BJ (cell line): Measurements from ENCODE around the gene CDKN2D. TPM values are rescaled to one million over a fixed set of nuclear protein-coding genes. Genes with fewer than 3 reads are reported as not detected.

Experiments used
- CTCF ChIA-PET: fragments of 350-600 bp; formaldehyde crosslinking; extraction: SDS; loops from one replicate; lab custom pipeline; 2021; ENCODE audit warnings: antibody characterized with exemption, inconsistent platforms; lab: Yijun Ruan, JAX
- POLR2A ChIA-PET: fragments of 300-600 bp; sonication (Branson Sonifier 250); formaldehyde crosslinking; extraction: SDS; loops from one replicate; lab custom pipeline; 2021; ENCODE audit warnings: antibody characterized with exemption; lab: Charles Lee
- DNase-seq: peaks from one replicate; pipeline ENCODE4 v3.0.0-alpha.2; 2011; ENCODE audit warnings: low read depth
- H3K27me3 ChIP-seq: 2 replicates; pipeline ENCODE4 v1.6.0; 2011; ENCODE audit warnings: low read length; ENCODE audit not compliant: control insufficient read depth, insufficient read depth
- H3K36me3 ChIP-seq: 2 replicates; pipeline ENCODE4 v1.5.1; 2011; ENCODE audit warnings: low read length; ENCODE audit not compliant: control insufficient read depth, insufficient read depth
- H3K4me3 ChIP-seq: 2 replicates; pipeline ENCODE4 v1.5.1; 2011; ENCODE audit warnings: low read depth, mild to moderate bottlenecking, control low read depth, low read length
- polyA plus RNA-seq: library from polyadenylated mRNA; depleted of rRNA; stranded (reverse); fragments of >200 nt; gene quantifications from 2 replicates; pipeline ENCODE4 v1.2.3, GENCODE V29; 2011
- TF ChIP-seq, protein P1 (sequence below): IDR thresholded peaks from 2 replicates; pipeline ENCODE4 v1.5.1; 2011; ENCODE audit warnings: low read depth, mild to moderate bottlenecking, control low read depth, inconsistent platforms, low read length, moderate library complexity; ENCODE audit not compliant: insufficient read depth

The CDKN2D gene
- polyA plus RNA-seq, 1 experiment: 15.5 TPM

DNA sequence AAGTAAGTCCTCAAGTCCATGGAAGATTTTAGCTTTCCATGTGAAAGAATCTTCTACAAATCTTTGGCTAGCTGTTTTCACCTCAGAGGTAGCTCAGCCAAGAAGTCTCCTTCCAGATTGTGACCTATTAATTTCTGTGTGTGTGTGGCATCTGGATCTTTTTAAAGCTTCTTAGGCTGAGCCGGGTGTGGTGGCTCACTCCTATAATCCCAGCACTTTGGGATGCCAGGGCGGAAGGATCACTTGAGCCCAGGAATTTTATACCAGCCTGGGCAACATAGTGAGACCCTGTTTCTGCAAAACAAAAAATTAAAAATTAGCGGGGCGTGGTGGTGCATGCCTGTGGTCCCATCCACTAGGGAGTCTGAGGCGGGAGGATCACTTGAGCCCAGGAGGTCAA, 43.1 kb upstream of the CDKN2D start:
- CTCF ChIA-PET: interaction anchor here (0.7 to 1.3 kb wide), 3 partner anchors 15 to 32 kb away, joined by 3 to 4 read pairs (median 4); no protein-coding TSS in a partner anchor
- POLR2A ChIA-PET: no interaction called here
- H3K4me3 ChIP-seq: no peak overlapping the region
- H3K36me3 ChIP-seq: no peaks in the 10 kb centered on the region; the same call in 1 of the 2 replicates
- no peaks in the 10 kb centered on the region for H3K27me3 ChIP-seq
- TF ChIP-seq, protein P1, sequence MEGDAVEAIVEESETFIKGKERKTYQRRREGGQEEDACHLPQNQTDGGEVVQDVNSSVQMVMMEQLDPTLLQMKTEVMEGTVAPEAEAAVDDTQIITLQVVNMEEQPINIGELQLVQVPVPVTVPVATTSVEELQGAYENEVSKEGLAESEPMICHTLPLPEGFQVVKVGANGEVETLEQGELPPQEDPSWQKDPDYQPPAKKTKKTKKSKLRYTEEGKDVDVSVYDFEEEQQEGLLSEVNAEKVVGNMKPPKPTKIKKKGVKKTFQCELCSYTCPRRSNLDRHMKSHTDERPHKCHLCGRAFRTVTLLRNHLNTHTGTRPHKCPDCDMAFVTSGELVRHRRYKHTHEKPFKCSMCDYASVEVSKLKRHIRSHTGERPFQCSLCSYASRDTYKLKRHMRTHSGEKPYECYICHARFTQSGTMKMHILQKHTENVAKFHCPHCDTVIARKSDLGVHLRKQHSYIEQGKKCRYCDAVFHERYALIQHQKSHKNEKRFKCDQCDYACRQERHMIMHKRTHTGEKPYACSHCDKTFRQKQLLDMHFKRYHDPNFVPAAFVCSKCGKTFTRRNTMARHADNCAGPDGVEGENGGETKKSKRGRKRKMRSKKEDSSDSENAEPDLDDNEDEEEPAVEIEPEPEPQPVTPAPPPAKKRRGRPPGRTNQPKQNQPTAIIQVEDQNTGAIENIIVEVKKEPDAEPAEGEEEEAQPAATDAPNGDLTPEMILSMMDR: no peak
- no peak for DNase-seq

DNA sequence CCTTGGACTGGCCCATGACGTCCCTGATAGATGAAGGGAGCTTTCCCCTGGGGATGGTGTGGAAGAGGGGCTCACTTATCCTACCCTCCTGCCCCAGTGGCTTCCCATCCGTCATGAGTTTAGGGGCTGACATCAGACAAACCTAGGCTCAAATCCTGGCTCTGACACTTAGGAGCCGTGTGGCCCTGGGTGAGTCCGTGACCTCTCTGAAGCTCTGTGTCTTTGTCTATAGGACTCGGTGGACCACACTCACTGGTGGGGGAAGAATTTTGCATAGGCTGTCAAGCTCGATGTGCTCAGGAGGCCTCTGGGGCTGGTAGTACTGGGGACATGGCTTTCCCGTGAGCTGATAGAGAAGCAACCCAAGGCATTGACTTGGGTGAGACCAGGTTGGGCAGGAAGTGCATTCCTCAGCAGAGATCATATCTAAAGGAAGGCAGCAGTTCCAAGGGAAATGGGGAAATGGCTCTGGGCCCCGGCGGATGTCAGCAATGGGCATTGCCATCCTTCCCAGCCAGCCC, 35.7 kb upstream of the CDKN2D start:
- DNase-seq: no peak
- ChIA-PET POLR2A (no interaction called here), CTCF (interaction anchor here (0.6 to 1.8 kb wide), 3 partner anchors 23 to 79 kb away, joined by 3 to 5 read pairs (median 4); no protein-coding TSS in a partner anchor)

DNA sequence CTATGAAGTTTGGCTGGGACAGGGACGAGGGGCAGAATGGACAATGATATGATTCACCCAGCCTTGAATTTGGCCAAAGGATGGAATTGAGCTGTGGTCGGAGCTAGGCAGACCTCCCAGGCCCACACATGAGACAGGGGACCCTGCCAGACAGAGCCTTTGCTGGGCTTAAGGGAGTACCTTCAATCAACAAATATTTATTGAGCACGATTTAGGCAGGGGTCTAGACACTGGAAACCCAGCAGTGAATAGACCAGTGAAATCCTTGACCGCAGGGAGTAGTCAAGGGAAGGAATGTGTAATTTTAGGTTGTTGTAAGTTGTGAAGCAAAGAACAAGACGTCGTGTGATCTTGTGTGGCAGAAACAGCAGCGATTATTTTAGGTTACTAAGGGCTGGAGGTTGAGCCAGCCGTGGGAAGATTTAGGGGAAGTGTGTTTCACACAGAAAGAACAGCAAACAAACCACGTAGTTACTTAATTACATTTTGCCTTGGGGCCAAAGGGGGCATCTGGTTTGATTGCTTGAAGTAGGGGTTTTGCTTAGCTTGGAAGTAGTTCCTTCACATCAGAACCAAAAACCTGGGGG, 35.2 kb upstream of the CDKN2D start:
- ChIA-PET CTCF (interaction anchor here (0.6 to 1.8 kb wide), 3 partner anchors 23 to 79 kb away, joined by 3 to 5 read pairs (median 4); no protein-coding TSS in a partner anchor), POLR2A (no interaction called here)
- Histone ChIP-seq H3K36me3 (no peaks in the 10 kb centered on the region), H3K4me3 (peak overlapping the region; percentile 100; the same call in 1 of the 2 replicates), H3K27me3 (no peaks in the 10 kb centered on the region)
- no peak for DNase-seq
- TF ChIP-seq, protein P1: no peak

More for the DNA sequence above, 35.7 kb upstream of the CDKN2D start:
- no peaks in the 10 kb centered on the region for H3K36me3 ChIP-seq
- TF ChIP-seq, protein P1: no peak
- H3K27me3 ChIP-seq: no peaks in the 10 kb centered on the region
- no peak overlapping the region for H3K4me3 ChIP-seq

DNA sequence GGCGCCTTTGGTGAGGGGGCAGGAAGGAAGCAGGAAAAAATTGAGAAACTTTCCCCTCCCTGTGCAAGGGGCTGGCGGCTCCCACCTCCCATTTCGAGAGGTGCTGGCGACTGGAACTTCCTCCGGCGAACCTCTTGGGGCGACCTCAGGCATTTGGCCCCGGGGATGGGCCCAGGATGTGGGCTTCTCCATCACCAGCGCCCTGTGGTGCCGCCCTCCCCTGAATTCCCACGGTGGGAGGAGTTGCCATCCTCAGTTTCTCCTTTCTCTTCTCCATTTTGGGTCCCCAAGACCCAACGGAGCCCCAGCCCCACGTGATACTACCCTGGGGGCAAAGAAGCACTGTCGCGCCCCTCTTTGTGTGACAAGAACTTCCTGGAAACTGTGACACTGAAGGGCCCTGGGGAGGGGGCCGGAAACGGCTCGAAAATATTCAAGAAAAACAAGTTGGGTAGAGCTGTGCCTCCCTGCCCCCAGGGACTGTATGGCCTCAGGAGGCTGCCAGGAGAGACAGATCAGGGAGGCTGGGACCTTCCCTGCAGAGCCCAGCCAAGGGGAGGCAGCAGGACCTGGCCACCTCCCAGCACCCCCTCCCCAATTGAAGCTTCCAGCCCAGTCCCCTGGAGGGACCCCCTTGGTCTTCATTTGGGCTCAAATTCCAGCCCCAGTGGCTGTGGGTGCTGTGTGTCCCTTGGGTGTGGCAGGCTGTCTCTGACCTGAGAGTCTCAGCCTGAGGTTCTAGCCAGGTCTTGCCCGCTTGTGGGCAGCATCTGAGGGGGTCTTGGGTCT, 34.5 kb upstream of the CDKN2D start:
- DNase-seq: no peak
- ChIA-PET POLR2A (no interaction called here), CTCF (interaction anchor here (1.5 to 2.2 kb wide), 4 partner anchors 22 to 42 kb away, joined by 4 to 7 read pairs (median 6); no protein-coding TSS in a partner anchor)
- TF ChIP-seq, protein P1: no peak
- no peaks in the 10 kb centered on the region for H3K36me3 ChIP-seq
- no peaks in the 10 kb centered on the region for H3K27me3 ChIP-seq
- peak overlapping the region; percentile 100 for H3K4me3 ChIP-seq
